C4-2B (cell line): ENCODE results near the gene RSPH6A.
A peak's percentile ranks its signal among the peaks of the same experiment; 100 is the strongest.

Source experiments
- H3K27ac ChIP-seq: fragments of 450-650 bp; 2 replicates; pipeline ENCODE4 v1.5.1; 2017
- ZFX ChIP-seq: fragments of 450-650 bp; IDR thresholded peaks from 2 replicates; pipeline ENCODE4 v1.6.1; 2017
- TF ChIP-seq, protein P1 (sequence below): fragments of 450-650 bp; conservative IDR thresholded peaks from 2 replicates; pipeline ENCODE4 v1.5.1; 2017; ENCODE audit warnings: mild to moderate bottlenecking

The RSPH6A gene

DNA sequence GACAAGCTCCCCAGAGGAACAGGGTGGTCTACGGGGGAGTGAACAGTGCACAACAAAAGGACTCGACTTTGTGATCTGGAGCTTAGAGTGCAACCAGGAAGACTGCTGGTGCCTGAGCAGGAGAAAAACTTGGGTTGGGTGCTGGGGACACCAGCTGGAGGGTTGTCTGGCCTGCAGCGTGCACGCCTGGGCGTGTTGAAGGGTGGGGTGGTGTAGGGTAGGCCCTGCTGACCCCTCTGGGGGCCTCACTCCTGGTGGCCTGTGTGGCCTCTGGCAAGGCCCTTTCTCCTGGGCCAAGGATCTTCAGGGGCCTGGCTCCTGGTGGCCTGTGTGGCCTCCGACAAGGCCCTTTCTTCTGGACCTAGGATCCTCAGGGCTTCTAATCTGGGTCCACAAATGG lies 4.7 kb upstream of the RSPH6A start:
- TF ChIP-seq, protein P1, sequence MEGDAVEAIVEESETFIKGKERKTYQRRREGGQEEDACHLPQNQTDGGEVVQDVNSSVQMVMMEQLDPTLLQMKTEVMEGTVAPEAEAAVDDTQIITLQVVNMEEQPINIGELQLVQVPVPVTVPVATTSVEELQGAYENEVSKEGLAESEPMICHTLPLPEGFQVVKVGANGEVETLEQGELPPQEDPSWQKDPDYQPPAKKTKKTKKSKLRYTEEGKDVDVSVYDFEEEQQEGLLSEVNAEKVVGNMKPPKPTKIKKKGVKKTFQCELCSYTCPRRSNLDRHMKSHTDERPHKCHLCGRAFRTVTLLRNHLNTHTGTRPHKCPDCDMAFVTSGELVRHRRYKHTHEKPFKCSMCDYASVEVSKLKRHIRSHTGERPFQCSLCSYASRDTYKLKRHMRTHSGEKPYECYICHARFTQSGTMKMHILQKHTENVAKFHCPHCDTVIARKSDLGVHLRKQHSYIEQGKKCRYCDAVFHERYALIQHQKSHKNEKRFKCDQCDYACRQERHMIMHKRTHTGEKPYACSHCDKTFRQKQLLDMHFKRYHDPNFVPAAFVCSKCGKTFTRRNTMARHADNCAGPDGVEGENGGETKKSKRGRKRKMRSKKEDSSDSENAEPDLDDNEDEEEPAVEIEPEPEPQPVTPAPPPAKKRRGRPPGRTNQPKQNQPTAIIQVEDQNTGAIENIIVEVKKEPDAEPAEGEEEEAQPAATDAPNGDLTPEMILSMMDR = no peak
- no peak for TF ChIP-seq ZFX
- H3K27ac ChIP-seq = no peak overlapping the region

DNA sequence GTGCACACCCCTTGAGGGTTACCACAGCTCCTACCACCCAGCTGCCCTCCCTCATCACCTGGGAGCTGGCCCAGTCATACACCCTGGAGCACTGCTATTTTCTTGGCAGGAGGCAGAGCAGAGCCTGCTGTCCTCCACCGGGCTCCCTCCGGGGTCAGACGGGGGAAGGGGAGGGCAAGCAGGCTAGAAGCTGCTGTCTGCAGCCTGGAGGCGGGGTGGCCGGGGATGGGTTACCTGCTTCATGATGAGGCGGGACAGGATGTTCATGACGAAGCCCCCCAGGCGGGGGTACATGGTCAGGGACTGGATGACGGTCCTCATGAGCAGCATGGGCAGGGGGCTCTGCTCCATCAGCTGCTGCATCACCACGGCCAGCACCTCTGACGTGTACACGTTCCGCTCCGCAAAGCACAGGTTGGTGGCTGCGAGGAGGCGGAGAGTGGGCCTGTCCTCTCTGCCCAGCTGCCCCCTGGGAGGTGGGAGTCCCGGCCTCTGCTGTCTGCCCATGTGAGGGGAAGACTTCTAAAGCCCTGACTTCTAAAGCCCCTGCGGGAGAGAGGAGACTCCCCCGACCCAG lies 2.7 kb upstream of the RSPH6A start:
- H3K27ac ChIP-seq = peak overlapping the region; percentile 15; the same call in 1 of the 2 replicates

DNA sequence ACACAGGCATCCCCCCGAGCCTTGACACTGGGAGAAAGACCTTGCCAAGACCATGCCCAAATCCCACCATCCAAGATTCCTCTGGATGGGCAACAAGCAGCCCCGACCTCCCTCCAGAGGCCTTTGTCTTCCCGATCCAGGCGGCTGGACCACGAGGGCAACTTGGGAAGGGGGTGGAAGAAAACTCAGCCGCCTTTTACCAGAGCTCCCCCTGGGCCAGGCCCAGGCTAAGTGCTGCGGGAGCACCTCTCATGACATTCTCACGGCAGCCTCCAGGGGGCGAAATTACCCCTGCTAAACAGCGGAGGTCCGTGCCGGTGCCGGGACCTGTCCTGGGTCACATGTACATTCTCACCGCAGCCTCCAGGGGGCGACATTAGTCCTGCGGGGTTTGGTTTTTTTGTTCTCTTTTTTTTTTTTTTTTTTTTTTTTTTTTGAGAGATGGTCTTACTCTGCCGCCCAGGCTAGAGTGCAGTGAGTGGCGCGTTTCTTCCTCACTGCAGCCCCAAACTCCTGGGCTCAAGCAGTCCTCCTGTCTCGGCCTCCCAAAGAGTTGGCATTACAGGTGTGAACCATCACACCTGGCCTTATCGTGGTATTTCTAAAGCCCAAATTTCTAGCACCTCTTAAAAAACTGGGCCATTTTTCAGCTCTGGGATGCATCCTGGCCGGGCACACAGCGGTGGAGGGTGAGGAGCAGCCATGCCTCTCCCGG lies 2.1 kb upstream of the RSPH6A start:
- TF ChIP-seq ZFX = no peak
- TF ChIP-seq, protein P1 = peak; percentile 93
- H3K27ac ChIP-seq = peak overlapping the region; percentile 15; the same call in 1 of the 2 replicates

More for the DNA sequence above, 2.7 kb upstream of the RSPH6A start:
- TF ChIP-seq, protein P1 = no peak
- no peak for TF ChIP-seq ZFX

DNA sequence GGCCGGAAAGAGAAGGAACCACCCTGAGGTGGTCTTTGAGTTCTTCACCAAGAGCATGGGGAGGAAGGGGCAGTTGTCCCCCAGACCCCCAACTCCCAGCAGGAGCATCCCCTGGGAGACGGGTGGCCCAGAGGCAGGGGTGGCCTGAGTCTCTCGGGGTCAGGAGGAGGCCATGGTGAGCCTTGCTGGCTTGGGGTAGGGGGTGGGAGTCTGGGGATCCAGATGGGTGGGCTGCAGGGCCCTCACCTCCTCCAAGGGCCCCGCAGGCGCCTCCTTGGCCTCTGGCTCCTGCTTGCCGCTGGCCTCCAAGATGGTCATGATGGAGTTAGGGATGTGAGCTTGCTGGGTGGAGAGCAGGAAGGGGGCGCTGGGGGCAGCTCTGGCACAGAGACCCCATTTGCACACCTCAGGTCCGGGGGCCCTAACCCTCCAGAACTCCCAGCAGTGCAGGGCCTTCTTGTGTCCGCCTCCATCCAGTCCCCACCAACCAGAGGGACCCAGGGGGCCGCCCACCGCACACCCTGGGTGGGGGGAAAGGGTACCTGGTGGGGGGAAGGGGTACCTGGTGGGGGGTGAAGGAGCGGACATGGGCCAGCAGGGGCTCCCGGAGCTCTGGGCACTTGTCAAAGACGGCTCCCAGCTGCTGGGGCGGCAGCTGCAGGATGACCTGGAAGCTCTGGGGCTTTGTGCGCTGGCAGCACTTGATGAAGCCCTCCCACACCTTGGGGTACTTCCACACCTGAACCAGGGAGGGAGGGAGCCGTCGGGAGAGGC lies 1.3 kb upstream of the RSPH6A start:
- no peak overlapping the region for H3K27ac ChIP-seq
- TF ChIP-seq, protein P1 = no peak
- TF ChIP-seq ZFX = no peak

DNA sequence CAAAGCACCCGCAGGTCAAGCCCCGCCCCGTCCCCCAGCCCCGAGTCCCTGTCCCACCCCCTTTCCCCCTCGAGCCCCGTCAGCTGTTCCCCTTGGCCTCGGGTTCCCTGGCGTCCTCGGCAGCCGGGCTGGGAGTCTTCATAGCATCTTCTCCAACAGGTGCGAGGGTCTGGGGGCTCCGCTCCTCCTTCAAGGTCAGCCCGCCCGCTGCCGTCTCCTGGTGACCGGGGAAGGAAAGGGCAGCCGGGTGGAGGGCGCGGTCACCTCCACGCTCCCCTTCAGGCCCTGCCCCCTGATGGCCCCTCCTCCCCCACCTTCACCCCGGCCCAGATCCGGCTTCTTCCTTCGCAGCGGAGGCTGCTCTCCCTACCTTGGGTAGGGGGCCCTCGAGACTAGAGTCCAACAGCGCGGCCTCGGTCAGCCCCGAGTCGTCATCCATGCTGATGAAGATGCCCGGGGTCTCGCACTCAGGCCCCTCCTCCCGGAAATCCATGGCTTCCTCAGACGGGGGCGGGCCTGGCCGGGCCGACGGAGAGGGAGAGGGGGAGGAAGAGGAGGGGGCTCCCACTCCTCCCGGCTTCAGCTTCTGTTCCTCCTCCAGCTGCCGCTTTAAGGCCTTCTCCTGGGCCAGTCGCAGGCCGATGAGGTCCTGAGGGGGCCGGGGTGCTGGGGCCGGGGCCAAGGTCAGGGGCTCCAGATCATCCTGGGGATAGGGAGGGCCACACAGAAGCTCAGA lies 541 bp upstream of the RSPH6A start:
- no peak for TF ChIP-seq ZFX
- TF ChIP-seq, protein P1 = no peak
- H3K27ac ChIP-seq = no peak overlapping the region

DNA sequence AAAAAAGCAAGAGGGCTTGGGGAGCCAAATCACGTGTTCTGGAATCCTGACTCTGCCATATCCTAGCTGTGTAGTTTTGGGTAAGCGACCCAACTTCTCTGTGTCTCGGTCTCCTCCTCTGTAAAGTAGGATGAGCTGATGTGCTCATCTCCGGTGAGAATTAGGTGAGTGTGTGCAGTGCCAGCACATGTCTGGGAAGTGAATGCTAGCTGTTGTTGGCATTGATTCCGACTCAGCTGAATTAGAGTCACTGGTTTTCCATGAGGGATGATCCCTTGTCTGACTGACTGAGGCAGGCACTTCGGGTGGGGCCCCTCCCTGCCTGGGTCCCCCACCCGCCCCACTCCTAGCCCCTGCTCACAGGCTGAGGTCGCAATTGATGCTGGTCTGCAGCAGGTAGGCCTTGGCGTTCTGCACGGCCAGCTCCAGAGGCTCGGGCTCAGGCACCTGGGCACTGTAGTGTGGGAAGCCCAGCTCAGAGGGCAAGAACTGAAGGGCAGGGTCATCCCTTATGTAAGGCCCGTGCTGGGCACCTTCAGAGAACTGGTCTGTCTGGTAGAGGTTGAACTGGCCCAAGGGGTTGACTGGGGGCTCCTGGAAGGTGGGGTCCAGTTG lies 835 bp downstream of the RSPH6A start:
- H3K27ac ChIP-seq = no peak overlapping the region
- no peak for TF ChIP-seq ZFX
- TF ChIP-seq, protein P1 = no peak
